DMS79 treated with DMSO at 0.1 percent for 48 hours (cell line): ENCODE results near the gene AGAP3.

ENCODE experiments used
- DNase-seq: peaks from one replicate; lab custom pipeline; 2025; lab: John Stamatoyannopoulos, UW

Gene AGAP3

DNA sequence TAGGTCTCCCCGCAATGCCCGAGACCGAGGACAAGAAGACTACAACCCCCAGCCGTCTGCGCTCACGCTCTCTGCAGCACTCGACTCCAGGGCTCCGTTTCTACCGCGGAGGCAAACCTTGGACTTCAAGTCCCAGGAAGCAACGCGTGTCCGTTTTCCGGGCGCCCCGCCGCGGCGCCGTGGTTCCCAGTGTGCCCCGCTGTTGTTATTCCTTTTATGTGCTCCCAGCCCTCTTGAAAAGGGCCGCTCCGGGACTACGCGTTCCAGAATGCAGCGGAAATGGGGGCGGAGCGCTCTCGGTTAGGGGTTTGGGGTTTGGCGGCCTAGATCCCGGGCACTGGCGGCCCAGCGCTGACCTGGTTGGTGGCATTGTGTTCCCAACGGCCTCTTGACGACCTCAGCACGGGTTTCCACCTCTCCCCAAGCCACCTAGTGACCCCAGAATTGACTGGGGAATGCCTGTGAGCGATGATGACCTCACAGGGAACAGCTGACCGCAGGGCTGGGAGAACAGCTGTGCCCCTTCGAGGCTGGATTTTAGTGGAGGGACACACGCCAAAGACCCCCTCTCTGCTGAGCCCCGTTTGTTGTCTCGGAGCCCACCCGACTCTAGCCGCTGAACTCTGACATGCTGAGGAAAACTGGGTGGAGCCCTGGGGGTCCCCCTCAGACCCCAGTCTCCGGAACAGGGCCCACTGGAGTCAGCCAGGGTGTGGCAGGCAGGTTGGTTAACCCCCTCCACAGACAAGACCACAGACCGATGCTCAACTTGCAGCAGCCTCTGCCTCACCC lies 28.1 kb upstream of the AGAP3 start:
- DNase-seq, result peak; percentile 98

DNA sequence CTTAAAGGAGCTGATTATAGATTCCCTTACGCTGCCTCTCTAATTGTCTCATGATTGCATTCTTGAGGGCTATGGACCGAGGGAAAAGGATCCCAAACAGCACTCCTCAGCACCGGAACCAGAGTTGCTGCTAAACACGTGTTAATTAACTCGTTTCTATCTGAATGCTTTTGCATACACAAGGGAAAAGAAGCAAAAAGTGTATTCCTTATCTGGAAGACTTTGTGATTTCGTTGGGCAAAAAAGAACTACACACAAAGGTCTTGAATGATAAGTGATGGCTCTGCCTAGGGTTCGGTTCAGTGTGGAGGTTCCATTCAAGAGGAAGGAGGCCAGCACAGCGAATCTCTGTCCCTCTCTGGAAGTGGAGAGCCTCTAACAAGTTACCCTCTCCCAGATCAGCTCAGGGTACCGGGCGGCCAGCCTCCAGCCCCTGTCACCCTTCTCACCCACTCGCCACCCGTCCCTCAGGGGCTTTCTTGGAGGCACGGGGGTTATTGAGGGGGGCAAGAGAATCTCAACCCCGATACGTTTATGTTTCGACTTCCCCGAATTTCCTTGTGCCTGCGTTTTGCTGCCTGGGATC lies 27.4 kb upstream of the AGAP3 start:
- peak; percentile 46 for DNase-seq

DNA sequence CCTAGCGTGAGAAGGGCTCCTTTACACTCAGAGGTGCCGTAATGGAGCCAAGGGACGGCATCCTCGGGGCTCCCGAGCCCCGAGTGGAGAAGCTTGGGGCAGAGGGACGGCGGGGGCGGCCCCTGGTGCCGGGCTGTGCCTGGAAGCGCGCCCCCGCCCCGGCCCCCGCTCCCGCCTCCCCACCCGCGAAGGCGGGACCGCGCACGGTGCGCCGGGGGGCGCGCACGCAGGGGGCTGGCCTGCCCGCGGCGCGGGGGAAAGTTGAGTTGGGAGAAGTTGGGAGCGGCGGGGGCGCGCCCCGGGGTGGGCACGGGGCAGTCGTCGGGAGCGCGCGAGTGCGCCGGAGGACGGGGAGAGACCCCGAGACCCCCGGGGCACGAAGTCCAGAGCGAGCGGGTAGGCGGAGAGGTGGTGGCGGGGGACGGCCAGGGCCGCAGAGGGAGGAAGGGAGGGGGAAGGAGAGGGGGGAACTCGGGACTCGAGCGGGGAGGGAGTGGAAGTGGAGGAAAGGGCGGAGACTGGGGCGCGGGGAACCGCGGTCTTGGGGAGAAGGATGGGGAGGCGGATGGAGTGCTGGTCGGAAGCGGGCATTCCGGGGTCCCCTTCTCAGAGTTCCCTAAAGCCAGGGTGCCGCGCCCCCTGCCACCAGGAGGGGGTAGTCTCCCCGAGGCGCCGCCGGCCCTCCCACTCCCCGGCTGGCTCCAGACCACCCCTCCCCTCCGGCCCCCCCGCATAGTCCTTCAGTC lies 26.7 kb upstream of the AGAP3 start, which contains the start of gene SLC4A2:
Gene SLC4A2, plus strand, starts transcription at position 223 of the 746 bp plus-strand sequence. CDS start 2,399 bp downstream, outside the sequence.
- peak; percentile 41 for DNase-seq

DNA sequence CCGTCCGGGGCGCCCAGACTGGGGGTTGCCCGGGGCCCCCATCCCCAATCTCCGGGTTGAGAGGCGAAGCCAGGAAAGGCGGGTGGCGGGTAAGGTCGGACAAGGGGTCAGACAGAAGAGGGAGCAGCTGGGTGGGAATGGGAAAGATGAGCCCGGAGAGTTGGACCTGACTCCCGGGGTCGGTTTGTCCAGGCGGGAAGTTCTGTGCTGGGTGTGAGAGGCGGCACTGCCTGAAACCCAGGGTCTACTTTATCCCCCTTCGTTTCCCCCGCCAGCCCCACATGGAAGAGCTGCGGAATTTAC lies 26.2 kb upstream of the AGAP3 start:
- no peak for DNase-seq

DNA sequence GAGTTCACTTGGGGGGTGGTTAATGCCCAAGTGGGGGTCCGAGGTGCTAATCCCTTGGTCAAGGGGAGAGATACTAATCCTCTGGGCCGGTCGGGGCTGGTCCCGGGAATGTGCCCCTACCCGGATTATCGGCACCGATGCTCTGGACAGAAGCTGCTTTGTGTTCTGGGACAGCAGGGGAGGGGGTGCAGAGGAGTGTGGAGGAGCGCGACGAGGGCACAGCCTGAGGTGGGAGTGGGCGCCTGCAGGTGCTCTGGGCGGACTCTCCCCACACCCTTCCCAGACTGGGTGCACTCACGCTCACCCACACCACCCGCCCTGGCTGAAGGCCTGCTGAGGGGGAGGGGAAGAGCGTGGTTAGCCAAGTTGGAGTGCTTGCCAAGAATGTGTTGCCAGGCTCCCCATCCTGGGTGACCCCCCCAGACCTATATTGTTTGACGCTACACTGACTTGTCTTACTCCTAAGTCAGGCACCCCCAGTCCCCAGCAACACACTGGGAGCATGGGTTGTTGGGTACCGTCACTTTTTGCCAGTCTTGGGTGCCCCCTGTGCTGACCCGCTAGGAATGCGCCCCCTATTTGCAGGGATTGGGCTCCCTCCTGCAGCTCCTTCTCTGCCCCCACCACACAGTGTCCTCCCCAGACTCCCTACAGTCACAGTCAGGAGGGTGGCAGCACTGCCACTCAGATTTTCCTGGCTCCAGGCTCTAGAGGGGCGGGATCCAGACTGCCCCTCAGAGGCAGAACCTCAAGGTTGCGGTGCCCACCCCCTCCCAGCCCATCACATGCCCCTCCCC lies 25.7 kb upstream of the AGAP3 start:
- DNase-seq, result peak; percentile 22

DNA sequence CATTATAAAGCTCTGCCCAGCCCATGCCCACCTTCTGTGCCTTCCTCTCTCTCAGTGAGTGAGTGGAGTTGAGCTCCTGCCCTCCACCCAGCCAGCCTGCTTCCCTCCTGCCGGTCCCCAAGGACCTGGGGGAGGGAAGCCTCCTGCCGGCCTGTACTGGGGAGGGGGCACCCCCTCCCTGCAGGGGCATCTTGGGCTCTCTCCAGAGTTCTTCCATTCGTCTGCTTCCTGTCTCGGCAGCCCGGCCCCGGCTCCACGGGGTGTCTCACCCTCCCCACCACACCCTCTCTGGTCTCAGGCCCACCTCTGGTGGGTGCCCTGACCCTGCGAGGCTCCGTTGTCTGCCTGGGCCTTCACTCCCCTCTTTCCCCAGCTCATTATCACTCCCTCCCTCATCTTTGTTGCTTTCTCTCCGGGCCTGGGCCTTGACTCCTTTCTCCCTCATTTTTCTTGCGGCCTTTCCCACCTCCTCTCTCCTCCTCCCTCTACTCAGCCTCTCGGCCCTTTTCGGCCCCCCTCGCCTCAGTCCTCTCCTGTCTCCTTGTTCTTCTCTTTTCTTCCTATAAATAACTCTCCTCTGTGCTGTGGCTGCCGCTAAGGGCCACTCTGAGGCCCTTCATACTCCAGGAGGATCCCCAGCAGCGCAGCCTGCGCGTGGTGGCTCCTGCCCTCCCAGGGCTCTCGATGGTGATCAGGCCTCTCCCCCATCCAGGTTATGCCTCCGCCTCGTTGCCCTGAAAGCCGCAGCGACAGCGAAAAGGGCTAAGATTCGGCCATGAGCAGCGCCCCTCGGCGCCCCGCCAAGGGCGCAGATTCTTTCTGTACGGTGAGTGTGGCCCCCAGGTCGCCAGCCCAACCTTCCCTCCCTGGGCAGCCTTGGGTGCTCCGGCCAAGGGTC lies 24.8 kb upstream of the AGAP3 start:
- DNase-seq, result no peak

DNA sequence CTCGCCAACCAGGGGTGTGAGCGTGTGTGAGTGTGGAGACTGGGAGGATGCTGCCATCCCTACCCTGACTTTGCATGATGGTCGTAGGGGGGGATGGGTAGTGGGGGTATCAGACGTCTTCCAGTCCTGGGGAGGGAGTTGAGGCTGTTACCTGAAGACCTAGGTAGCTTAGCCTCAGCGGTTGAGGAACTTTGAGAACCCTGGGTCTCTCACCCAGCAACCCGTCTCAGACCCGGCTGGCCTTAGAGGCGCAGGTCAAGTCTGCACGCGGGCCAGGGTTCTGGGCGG lies 24.2 kb upstream of the AGAP3 start:
- no peak for DNase-seq

DNA sequence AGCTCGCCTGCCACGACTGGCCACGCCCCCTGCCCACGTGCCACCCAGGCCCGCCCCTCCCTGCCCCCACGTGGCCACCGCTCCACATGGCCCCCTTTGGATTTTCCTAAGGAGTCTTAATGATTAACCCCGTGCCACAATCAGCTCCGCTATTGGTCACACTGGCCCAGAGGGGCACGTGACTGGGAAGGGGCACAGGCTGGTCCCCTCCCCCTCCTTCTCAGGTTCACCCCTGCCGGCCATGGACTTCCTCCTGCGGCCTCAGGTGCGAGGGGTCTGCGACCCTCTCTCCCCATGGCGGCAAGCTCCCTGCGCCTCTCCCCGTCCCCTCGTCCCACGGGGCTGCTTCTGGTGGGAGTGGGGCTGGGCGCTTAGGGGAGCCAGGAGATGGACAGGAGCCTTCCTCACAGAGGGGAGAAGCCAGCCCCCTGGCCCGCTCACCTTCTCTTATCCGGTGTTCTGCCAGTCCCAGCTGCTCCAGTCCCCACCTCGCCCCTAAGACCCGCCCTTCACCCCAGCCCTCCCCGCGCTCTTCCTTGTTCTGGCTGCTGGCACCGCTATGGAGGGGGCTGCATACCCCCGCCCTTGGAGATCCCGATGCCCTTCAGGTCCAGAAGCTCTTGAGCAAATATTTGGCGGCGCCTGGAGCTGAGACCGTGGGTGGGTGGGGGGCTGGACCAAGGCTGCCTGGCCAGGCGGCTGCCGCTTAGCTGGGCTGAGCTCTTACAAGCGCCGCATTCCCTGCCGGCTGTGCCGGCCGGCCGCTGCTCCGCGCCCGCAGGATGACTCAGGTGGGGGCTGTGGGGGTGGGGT lies 23.7 kb upstream of the AGAP3 start:
- no peak for DNase-seq

DNA sequence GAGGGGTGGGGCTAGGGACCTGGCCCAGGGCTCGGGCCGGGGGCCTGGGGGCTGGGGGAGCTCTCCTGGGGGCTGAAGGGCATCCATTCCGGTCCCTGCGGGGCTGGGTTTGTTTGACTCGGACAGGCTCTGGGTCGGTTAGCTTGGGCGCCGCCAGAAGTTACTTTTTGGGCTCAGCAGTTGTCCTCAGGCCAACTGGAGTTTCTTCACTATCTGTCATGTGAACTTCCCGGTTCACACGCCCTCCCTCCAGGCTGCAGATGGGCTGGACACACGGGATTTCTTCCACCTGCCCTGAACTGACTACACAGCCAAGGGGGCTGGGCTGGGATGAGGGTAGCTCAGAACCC lies 23.1 kb upstream of the AGAP3 start:
- DNase-seq, result no peak

DNA sequence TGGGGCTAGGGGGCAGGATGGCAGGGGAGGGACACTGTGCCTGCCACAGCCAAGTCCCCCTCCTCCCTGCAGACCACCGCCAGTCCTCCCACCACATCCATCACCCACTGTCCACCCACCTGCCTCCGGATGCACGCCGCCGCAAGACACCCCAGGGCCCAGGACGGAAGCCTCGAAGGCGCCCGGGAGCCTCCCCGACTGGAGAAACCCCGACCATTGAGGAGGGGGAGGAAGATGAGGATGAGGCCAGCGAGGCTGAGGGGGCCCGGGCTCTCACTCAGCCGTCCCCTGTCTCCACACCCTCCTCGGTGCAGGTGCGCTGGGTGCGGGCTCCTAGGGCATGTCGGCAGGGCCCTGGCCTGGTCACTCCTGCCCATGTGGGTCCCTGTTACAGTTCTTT lies 21.8 kb upstream of the AGAP3 start:
- no peak for DNase-seq

DNA sequence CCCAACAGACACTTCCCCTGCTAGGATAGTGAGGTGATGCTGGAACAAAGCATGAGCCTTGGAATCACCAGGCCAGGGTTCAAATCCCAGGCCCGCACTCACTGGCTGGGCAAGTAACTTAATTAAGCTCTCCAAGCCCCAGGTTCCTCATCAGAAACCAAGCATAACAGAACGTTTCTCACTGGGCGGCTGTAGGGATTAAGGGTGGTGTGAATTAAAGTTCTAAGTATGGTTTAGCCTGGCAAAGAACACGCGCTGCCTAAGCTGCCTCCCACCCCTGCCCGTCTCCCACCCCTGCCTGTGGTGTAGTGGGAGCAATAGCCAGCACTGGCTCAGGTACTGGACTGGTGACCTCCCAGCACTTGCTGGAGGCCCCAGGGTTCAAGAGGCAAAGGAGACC lies 21.3 kb upstream of the AGAP3 start:
- DNase-seq, result no peak

DNA sequence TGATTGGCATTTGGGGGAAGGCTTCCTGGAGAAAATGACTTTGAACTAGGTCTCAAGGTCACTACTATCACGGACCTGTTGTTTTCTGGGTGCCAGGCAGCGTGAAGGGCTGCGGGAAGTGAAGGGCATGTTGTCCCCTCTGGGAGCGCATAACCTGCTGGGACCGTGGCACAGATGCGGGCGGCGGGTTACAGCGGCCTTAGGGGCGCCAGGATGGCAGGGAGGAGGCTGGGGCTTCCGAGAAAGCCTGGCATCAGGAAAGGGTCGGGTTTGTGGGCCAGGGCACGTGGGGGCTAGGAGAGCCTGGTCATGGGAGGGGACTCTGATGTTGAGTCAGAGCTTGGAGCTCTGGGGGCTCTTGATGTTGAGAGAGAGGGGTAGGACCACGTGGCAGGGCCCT lies 20.8 kb upstream of the AGAP3 start:
- DNase-seq, result no peak

DNA sequence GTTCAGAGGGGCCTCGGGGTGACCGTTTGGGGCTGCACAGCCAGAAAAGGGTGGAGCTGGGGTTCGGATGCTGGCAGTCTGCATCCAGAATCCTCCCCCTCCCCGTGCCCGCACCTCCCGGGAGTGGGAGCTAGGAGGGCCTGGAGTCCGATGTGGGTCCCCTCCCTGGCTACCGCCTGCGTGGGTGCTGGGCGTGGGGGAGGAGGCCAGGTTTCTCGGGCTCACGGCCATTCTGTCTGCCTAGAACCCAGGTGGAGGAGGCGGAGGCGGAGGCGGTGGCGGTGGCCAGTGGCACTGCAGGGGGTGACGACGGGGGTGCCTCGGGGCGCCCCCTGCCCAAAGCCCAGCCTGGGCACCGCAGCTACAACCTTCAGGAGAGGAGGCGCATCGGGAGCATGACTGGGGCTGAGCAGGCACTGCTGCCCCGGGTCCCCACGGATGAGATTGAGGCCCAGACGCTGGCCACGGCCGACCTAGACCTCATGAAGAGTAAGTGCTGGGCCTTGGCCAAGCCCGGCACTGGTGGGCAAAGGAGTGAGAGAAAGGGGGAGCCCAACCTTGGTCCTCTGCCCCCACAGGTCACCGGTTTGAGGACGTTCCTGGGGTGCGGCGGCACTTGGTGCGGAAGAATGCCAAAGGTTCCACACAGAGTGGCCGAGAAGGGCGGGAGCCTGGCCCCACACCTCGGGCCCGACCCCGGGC lies 19.9 kb upstream of the AGAP3 start:
- no peak for DNase-seq

DNA sequence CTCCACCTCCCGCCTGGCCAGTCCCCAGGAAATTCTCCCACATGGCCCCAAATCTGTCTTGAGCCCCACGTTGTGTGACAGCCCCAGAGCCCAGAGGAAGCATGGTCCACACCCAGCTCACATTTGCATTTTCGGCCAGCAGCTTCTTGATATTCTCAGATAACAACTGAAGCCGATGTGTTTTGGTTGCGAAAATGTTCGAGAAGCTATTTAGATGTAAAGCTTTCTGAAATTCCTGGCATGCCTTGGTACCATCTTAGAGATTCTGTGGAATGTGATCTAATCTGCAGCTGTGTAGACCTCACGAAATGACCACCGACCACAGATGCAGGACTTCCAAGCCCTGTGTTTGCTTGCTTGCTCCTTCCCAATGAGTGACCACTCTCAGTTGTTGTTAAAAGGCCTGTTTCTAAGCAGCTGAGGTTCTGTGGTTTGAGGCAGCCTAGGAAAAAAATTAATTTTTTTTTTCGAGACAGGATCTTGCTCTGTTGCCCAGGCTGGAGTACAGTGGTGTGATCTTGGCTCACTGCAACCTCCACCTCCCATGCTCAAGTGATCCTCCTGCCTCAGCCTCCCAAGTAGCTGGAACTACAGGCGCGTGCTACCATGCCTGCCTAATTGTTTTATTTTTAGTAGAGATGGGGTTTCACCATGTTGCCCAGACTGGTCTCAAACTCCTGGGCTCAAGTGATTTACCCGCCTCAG lies 18.1 kb upstream of the AGAP3 start:
- DNase-seq, result no peak

DNA sequence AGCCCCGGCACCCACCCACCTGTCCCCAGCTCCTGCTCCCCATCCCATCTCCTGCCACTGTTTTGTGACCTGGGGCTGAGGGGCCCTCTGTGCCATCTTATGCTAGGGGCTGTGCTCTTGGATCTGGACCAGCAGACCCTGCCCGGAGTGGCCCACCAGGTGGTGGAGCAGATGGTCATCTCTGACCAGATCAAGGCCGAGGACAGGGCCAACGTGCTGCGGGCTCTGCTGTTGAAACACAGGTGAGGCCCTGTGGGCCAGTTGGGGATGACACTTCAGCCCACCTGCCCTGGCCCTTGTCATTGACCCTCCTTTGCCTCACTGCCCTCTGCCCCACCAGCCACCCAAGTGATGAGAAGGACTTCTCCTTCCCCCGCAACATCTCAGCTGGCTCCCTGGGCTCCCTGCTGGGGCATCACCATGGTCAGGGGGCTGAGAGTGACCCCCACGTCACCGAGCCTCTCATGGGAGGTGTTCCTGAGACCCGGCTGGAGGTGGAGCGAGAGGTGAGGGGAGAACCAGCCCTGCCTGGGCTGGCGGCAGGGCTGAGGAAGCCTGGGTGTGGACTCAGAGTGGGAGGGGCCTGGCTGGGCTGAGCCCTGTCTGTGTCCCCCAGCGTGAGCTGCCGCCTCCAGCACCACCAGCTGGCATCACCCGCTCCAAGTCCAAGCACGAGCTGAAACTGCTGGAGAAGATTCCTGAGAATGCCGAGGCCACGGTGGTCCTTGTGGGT lies 16.3 kb upstream of the AGAP3 start:
- no peak for DNase-seq

DNA sequence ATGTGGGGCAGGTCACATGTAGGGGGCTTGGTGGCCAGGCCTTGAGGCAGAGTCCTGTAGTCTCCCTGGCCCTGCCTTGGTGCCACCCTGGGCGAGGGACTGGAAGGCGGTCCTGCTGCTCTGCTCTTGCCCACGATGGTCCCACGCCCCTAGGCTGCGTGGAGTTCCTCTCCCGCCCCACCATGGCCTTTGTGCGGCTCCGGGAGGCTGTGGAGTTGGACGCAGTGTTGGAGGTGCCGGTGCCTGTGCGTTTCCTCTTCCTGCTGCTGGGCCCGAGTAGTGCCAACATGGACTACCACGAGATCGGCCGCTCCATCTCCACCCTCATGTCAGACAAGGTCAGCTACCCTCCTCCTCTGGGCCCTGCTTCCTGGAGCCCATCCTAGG lies 15.7 kb upstream of the AGAP3 start:
- no peak for DNase-seq

DNA sequence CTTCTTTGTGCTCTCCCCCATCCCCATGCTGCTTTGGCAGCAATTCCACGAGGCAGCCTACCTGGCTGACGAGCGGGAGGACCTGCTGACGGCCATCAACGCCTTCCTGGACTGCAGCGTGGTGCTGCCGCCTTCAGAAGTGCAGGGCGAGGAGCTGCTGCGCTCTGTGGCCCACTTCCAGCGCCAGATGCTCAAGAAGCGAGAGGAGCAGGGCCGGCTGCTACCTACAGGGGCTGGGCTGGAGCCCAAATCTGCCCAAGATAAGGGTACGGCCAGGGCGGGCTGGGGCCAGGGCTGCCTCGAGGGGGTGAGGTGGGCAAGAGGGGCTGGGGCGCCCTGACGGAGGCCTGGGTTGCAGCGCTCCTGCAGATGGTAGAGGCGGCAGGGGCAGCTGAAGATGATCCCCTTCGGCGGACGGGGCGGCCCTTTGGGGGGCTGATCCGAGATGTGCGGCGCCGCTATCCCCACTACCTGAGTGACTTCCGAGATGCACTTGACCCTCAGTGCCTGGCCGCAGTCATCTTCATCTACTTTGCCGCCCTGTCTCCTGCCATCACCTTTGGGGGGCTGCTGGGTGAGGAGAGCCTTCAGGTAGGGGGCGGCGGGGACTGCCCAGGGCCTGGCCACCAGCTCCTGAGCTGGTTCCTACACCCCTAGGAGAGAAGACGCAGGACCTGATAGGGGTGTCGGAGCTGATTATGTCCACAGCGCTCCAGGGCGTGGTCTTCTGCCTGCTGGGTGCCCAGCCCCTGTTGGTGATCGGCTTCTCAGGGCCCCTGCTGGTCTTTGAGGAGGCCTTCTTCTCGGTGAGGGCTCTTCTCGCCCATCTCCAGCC lies 15.0 kb upstream of the AGAP3 start:
- DNase-seq, result no peak

DNA sequence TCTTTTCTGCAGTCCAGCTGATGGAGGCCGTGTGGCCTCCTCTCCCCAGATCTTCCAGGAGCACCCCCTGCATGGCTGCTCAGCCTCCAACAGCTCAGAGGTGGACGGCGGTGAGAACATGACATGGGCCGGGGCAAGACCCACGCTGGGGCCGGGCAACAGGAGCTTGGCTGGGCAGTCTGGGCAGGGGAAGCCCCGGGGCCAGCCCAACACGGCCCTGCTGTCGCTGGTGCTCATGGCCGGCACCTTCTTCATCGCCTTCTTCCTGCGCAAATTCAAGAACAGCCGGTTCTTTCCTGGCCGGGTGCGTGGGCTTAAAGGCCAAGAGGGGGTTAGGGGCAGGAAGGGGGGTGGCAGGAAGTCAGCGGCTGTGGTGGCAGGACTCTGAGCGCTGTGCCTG lies 12.3 kb upstream of the AGAP3 start:
- no peak for DNase-seq
